D721Med (cell line): Measurements from ENCODE around the gene DROSHA.

Experiments used
- DNase-seq: peaks from one replicate; pipeline ENCODE4 v3.0.0; 2011; ENCODE audit warnings: low spot score; ENCODE audit not compliant: insufficient read length
- FAIRE-seq: peaks from 2 replicates; lab custom pipeline; 2011; peaks lifted over from hg19 to GRCh38; lab: Jason Lieb, UNC
- CTCF ChIP-seq: IDR thresholded peaks from 2 replicates; pipeline ENCODE4 v1.5.1; 2012; ENCODE audit warnings: mild to moderate bottlenecking, control low read depth; ENCODE audit not compliant: insufficient read depth; ENCODE audit errors: missing control alignments

Gene DROSHA

DNA sequence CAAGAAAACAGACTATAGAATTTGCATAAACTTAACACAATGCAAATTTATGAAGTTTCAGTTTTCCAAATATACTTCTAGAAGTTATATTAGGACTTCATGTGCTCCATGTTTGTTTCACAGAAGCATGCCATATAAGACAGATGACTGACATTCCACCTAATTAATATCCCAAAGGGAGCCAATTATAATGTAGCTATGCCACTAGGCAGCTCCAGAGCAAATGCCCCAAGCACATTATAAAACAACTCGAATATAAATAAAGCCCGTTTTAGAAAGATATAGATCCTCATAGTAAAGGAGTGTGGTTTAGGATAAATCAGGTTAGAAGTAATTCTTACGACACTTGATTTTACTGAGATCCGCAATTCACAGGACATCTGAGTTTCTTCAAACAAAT is 8.9 kb downstream of the DROSHA start:
- TF ChIP-seq CTCF, result no peak
- FAIRE-seq, result no peak
- DNase-seq, result no peak

- no peak for DNase-seq
- TF ChIP-seq CTCF, result no peak
- no peak for FAIRE-seq
Observed at GRCh38 chr5:31516802-31517201, 15.1 kb downstream of the DROSHA start.

DNA sequence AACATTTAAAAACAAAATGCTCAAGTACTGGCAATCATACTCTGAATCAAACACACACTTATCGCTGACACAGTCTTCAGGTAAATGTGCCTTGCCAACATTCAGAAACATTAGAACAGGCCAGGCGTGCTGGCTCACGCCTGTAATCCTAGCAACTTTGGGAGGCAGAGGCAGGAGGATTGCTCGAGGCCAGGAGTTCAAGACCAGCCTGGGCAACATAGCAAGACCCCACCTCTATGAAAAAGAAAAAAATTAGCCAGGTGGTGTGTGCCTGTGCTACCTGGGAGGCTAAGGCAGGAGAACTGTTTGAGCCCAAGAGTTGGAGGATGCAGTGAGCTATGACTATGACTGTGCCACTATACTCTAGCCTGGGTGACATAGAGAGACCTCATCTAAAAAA is 20.6 kb downstream of the DROSHA start:
- TF ChIP-seq CTCF, result no peak
- FAIRE-seq (no peak), DNase-seq (no peak)

- TF ChIP-seq CTCF, result no peak
- FAIRE-seq (no peak), DNase-seq (no peak)
Observed at GRCh38 chr5:31504529-31504928, 27.4 kb downstream of the DROSHA start.

DNA sequence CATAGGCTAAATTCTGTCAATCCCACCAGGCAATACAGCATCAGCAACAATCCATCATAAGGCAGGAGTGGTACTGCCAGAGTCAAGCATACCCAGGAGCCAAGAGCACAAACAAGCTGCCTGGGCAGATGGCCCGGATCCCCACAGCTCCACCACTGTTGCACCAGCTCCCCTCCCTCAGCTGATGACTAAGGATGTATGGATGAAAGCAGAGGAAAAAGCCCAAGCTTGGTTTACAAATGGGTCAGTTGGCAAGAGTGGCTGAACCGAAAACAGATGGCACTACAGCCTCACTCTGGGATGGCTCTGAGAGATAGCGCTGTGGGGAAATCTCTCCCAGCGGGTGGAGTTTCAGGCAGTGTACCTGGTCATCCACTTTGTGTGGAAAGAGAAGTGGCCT is 29.4 kb downstream of the DROSHA start:
- TF ChIP-seq CTCF, result no peak
- FAIRE-seq (no peak), DNase-seq (no peak)

- FAIRE-seq (no peak), DNase-seq (no peak)
- TF ChIP-seq CTCF, result no peak
Observed at GRCh38 chr5:31500256-31500655, 31.6 kb downstream of the DROSHA start.

DNA sequence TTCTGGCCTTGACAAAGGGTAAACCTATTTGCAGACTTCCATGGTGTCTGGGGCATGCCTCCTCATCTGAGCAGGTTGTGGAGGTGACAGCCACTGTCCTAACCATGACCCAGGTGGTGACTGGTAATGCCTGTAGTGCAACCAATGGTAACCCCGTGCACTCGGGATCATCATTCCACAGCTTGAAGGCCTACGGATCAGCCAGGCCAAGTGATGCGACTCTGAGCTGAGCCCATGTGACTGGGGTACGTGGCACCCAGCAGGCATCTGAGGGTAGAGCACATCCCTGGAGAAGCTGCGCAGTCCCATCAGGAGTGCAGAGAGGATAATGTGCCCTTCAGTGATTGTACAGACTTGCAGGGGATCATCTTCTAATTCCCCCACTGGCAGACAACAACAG is 35.0 kb downstream of the DROSHA start:
- TF ChIP-seq CTCF, result no peak
- FAIRE-seq (no peak), DNase-seq (no peak)
